ENCODE results near the gene ETS1.

Gene ETS1

DNA sequence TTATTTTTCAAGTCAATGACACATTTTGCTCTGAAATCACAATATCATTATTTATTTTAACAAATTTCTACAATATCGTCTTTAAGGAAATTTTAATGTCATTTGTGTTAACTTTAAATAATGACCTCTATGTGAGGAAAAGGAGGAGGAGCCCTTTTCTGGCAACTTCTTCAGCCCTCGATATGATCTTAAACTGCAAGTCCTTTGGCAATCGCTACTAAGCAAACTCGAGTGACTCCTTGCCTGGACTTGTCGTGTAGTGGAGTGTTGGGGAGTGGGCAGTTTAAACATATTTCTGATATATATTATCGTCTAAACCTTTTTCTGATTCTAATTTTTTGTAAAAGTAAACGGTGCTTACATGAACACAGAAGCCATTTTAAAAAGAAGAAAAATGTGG, 16.7 kb downstream of the ETS1 start:
- no peak for DNase-seq (ENCODE audit: low read depth in 2 of 2)

DNA sequence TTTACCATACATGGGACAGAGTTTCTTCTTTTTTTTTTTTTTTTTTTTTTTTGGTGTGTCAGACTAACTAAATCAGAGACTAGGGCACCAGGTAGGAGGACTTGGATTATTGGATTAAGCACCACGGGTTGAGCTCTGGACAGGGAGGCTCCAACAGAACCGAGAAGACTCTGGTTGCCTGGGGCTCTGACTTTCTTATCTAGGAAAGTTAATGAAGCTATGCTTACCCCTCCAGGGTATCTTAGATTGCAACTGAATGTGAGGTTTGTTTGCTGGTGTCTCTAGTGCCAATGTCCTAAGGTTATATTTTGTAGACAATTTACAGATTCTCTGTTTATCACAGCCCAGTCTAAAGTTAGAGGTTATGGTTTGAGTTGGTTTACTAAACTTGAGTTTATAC, 18.1 kb downstream of the ETS1 start:
- DNase-seq (ENCODE audit: low read depth in 2 of 2) = no peak

DNA sequence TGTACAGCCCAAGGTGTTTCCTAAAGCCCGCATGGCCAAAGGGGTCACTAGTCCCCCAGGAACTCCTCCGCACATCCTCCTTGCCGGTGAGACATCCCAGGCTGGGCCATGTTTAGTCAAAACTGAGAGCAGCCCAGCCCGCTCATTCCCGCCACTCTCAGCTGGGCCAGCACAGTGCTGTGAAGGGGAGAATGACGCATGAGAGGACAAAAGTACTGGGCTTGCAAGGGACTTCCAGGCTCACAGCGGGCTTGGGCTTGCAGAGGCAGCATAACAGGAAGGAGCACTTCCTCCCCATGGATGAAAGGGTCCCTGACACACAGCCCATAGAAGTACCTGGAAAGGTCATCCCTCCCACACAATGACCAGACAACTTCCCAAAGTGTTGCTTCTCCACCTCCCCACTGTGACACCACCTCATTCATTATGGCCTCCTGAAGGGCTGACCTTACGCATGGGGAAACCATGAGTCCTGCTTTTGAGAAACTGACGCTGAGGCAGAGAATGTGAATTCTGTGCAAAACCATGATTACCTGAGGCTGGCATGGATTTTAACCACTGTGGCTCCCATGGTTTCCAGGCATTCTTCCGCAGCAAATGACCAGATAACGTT, 19.1 kb downstream of the ETS1 start:
- no peak for DNase-seq (ENCODE audit: low read depth in 2 of 2)

DNA sequence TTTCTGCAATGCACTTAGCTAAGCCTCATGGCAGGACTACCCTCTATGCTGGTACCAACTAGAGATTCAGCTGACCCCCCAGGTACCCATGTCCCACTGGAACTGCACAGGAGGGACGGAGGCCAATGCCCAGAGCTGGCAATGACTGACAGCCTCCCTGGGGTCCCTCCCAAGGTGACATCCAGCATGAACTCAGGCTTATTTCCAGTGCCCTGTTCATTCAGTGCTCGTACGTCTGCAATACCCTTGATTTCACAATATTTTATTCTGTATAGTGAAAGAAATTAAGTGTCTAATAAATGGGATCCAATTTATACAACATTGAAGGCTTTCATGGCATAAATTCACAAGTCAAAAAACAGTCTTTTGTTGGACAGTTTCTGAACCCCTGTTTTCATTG, 20.2 kb downstream of the ETS1 start:
- DNase-seq (ENCODE audit: low read depth in 2 of 2) = no peak

DNA sequence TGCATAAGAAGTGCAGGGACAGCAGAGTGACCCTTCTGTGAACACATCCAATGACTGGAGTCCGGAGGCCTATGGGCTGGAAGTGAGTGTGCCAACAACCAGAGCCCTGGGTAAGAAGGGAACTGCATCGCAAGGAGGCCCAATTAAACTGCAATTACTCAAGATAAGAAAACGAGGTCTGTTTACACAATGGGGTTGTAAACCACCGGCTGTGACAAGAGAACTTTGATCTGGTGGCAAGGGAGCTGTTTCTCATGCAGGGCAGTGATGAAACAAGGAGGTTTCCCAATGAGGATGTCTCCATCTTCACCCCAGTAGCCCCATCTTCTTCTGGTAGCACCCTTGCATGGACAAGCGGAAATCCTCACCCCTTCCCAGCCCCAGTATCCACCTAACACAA, 21.5 kb downstream of the ETS1 start:
- no peak for DNase-seq (ENCODE audit: low read depth in 2 of 2)

DNA sequence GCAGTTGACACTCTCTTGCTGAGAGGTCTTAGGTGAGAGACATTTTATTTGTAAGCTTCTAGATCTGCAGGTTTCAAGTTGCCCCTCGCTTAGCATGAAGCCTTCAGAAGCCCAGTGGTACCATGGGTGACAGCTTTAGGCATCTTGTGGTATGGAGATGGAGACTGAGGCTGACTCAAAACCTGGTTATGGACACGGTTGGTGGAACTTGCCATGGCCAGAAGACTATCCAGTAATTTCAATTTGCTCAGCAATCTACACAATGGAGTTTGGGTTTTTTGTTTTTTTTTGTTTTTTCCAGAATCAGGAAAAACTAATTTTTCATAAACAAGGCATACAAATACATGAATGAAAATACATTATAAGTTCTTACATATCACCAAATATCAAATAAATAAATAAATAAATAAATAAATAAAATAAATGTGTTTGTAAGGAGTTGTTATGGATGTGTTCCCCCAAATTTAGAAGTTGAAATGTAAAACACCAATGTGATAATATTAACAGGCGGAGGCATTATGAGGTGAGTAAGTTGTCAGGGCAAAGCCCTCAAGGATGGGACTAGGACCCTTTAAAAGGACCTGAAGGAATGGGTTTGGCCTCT, 22.6 kb downstream of the ETS1 start:
- no peak for DNase-seq (ENCODE audit: low read depth in 2 of 2)

DNA sequence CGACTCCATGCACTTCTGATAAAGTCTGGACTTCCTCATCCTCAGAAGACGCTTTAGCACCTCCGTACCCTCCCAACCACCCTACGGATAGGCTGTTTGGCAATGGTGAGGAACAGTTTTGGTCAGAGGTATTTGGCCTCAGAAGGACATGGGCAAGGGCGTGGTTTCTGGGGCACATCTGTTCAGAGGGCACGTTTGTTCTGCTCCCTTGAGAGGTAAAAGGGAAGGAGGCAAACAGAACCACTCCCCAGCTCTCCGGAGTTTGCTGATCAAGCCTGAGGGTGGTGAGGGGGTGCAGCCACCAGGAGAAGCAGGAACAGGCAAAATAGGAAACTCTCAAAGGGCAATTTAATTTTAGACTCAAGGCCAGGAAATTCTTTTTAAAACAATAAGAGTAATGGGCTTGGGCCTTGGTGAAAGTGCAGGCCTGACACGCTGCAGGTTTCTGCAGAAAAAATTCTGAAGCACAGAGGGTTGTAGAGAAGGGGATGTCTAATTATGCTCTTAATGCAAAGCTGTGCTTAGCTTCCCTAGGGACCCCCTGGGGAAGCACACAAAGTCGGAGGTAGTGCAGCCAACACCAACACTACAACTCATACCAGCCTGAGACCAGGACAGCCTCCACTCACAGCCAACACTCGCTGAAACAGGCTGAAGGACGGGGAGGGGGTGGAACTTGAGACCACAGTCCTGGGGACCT, 23.3 kb downstream of the ETS1 start:
- DNase-seq (ENCODE audit: low read depth in 2 of 2) = no peak

DNA sequence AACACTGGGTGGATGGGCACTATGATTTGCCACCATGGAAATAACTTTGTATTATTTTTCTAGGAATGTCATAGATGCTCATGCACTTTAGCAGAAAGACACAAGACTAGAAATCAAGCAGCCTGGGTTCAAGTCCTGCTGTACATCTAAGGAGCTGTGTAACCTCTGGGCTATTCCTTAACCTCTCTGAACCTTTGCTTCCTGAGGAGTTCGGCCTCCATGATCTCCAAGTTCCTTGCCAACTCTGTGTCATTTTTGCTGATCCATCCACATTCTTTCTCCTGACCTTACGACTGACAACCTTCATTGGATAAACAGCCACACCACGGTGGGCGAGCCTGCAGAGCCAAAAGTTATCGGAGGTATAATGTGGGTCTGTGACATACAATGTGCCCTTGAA, 24.1 kb downstream of the ETS1 start:
- no peak for DNase-seq (ENCODE audit: low read depth in 2 of 2)

DNA sequence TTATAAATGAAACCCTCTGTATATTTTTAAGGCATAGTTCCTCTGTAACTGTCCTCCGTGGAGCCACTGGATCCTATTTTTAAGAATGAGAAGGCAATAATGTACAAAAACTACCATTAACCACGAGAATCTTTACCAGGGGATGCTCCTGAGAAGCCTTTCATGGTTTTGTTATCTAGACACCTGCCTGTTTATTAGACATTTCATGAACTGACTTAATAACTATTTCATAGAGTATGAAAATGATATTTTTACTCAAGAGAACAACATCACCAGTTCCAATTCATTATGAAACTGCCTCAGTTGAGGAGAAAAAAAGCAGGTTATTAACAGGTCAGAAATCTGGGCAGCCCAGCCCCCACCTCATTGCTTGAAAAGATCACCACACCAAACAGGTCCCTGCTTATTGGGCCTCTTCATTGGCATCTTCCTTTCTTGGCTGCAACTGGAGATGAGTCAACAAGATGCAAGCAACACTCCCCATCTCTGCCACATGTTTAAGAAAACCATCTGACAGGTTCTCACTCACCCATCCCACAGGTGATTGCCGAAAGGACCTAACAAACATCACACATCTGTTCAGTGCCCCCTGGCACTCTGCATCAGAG, 27.8 kb downstream of the ETS1 start:
- DNase-seq (ENCODE audit: low read depth in 2 of 2) = no peak

DNA sequence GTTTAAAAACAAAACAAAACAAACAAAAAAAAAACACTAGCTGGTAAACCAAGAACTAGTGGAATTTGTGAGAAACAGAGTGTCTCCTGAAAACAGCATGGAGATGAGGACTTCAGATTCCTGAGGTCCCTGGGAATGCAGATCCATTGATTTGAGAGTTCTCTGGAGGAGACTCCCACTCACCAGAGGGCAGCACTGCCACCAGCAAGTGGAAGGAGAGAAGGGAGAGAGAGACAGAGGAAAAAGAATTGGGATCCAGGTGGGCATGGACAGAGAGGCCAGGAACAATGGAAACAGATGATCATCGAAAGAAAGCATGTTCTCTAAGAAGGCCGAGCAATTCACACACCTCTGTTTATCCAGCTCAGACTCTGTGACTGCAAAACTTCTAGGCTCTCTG, 31.8 kb downstream of the ETS1 start:
- DNase-seq (ENCODE audit: low read depth in 2 of 2) = no peak

DNA sequence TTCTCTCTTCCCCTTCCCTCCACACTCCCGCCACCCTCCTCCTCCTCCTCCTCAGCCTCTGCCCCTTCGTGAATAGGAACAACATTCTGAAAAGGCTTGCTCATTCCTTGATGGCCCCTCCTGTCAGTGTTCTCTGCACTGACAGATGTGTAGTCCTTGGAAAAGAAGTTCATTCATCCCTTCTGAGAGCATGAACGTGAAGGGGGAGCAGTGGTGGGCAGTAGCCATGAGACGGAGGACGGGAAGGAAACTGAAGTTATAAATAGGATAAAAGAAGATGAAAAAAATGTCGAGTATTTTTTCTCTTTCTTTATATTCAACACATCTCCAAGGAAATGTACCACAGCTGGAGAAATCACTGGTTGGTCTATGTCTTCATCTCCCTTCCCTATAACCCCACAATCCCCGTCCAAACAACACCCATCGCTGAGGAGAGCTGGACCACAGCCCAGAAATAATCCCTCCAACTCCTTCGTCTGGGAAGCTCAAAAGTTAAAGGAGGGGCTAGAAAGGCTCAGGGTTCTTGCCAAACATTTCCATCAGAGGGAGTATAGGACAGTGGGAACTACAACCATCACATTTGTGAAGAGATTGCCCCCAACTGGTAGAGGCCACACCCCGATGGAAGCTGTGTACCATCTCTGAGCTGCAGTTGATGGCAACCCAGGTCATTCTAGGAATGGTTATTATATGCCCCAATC, 33.5 kb downstream of the ETS1 start:
- DNase-seq (ENCODE audit: low read depth in 2 of 2) = no peak

DNA sequence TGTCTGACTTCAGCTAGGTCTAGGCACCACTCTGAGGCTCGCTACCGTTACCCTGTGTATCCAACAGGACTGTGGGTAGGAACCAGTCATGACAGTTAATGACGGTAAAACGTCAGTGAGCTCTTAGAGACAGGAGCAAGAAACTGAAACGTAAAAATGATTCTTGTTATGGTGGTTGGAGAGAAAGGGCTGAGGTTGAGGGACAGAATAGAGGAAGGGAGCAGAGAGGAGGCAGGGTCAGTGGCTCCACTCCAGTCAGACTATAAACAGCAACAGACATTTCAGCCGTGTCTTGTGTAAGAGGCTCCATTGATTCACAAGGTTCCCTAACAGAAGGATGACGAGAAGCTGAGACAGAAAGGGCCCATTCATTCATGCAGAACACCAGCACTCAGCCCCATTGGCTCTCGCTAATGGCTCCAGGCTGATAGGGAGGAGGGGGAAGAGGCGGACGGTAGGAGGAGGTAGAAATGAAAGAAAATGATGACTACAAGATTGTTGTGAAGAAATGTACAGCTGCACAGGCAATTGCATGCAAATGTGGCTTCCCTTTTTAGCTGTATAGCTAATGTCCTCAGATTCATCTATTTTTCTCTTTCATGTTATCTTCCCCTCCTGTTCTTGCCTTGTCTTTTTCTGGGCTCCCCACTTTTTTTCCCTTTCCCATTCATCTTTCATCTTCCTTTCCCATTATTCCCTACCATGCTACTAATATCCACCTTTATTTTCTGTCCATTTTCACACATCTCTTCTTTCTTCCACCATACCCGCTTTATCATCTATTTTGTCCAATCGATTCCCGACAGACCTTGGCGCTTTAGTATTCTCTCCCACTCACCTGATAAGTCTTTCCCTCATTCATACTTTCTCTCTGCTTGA, 34.3 kb downstream of the ETS1 start:
- DNase-seq (ENCODE audit: low read depth in 2 of 2) = no peak

DNA sequence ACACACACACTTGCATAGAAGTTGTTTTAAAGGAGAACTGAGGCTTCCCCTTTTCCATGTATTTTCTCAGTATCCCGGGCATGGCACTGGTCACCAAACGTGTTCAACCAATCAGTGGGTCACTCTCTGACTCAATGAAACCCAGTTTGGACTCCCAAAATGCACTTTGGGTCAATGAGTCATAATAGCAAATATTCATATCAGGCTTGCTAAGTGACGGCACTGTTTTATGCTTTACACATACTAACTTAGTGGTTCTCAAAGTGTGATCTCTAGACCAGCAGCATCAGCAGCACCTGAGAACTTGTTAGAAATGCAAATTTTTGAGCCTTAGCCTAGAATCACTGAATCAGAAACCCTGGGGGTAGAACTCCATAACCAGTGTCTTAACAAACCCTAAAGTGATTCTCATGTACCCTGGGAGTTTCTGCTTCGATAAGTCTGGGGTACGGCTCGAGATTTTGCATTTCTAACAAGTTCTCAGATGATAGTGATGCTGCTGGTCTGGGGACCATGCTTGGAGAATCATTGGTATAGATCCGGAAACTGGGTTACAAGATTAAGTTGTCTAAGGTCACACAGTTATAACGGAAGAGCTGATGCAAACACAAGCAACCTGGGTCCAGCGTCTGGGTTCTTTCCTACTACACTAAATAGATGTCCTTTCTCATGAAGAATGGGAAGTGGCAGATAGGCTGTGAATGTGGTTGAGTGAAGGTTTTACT, 35.6 kb downstream of the ETS1 start:
- no peak for DNase-seq (ENCODE audit: low read depth in 2 of 2)

DNA sequence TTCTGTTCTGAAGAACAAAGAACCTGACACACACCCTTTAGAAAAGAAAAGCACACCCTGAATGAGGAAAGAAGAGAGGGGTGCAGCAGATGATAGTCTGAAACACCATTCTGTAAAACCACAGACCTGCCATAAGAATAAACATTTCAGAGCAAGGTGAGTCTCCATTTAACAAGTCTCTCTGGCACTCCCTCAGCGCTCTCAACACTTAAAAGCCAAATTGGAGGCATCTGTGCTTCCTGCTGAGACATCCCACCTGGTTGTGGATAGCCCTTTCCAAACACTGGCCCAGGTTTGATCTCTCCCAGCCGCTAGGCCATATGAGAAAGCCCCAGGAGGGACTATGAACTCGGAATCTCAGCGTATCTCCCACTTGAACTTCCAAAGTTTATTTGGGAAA, 36.3 kb downstream of the ETS1 start:
- no peak for DNase-seq (ENCODE audit: low read depth in 2 of 2)

DNA sequence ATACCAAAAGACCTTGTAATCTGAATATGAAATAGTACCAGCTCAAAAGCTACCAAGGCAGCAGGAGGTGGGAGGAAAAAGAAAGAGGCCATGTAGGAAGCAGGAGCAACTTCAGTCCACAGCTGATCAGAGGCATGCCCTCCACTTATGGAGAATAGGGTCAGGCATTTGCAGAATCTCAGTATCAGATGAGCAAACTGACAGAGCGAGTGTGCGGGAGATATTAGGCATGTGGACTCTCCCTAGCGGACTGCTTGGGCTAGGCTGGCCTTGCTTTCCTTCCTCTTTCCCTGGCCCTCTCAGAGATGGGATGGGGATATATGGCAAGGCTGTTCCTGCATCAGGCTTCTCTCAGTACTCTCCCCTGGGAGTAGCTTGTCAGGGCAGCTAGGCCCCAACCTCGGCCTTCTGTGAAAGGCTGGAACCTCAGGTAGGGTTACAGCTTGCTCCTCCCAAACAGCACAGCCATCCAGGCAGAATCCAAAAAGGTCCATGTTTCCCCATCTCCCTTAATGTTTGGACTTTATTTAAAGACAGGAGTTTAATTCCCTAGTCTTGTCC, 37.0 kb downstream of the ETS1 start:
- DNase-seq (ENCODE audit: low read depth in 2 of 2) = no peak

DNA sequence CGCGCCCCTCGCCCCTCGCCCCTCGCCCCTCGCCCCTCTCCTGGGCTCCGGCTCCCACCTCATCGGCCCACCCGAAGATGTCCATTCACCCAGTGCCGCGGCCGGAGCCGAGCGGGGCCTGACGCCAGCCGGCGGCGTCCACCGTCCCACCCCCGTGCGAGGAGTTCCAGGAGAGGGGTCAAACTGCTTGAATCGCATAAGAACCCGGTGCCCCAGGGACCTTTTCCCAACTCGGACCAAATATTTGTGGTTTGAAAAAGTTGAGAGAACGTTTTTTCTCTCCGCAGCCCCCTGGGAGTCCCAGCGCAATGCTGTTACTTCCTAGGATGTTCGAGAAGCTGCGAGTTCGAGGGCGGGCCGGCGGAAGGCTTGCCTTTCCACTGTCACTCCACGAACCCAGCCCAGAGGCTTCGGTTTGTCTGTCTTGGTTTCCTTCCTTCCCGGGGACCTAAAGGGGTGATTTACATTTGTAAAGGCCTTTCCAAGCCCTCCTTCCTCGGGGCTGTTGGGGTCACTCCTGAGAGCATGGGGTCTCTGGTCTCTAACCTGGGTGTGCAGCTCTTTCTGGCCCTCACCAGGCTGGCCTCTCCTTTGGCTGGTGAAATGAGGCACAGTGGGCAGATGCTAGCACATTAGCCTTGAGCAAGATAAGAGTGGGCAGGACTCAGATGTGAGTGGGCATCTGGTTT, 38.0 kb downstream of the ETS1 start:
- DNase-seq (ENCODE audit: low read depth in 2 of 2) = no peak

DNA sequence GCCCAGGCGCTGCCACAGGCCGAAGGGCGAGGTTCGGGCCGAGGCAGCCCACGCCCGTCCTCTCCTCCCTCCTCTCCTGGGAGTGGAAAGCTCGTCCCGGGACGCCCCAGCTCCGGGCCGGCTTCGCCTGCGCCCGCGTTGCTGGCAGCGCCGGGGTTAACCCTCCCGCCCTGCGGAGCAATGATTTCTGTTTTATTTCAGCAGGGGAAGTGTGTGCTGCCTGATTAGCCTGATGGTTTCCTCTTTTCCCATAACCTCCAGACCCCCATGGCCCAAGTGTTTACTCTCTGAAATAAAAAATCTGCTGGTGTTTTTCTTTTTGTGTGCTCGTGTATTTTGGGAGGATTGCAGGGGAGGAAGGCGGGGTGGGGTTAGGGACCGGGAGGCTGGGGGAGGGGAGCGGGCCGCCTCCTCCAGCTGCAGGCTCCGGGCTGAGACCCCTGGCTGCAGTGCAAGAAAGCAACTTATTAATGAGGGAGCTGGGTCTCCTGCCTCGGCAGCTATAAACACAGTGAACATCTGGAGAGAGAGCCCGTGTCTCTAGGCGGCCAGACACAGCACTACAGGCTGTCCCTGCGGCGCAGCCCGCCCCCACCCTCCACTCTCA, 38.6 kb downstream of the ETS1 start:
- DNase-seq (ENCODE audit: low read depth in 2 of 2) = no peak

DNA sequence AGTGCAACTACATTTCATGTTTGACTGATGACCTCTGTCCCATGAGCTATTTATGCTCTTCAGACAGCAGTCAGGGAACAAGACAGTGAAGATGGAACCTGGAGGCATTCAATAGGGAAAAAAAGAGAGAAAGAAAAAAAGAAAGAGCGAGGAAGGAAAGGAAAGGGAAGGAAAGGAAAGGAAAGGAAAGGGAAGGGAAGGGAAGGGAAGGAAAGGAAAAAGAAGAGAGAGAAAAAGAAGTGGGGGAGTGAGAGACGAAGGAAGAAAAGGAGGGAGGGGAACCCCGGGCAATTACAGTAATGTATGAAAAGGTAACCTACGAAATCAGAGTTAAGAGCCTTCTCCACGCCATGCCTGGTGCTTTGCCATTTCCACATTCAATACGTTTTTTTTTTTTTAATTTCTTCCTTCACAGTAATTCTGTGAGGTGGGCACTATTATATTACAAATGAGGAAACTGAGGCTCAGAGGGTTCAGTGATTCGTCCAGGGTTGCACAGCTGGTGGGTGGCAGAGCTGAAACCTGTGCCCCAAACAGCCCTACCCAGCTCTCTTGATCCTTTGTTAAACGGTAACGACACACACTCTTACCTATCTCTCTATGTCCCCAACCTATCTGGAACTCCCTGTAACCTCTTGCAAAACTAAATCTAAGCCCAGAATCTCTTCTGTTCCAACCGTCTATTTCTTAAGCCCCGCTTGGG, 39.3 kb downstream of the ETS1 start:
- DNase-seq (ENCODE audit: low read depth in 2 of 2) = no peak

DNA sequence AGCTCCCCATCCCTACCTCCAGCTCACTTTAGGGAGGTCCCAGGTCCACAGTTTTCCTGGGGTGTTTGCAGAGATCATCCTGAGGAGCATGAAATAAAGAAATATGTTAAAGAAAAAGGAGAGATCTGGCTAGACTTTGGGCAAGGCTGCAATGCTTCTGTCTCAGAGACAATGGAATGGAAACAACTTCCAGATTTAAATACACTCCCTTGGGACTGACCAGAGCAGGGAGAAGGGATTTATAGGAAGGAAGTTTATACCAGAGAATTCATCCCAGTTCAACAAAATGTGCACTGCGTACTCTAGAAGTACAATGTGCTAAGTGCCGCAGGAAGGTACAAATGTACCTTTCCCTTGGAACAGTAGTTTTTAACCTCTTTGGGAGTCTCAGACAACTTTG, 40.4 kb downstream of the ETS1 start:
- DNase-seq (ENCODE audit: low read depth in 2 of 2) = no peak

Data from stimulated activated CD4-positive, alpha-beta T cell treated with anti-CD3 and anti-CD28 coated beads, Interleukin-15, amount 100 ng/mL, for 48 hours (primary cell).